ENCODE measurements around the gene CEBPG. TPM values are rescaled to one million over a fixed set of nuclear protein-coding genes. Genes with fewer than 3 reads are reported as not detected.

Gene CEBPG
- total and polyA plus RNA-seq, 8 donors, result 17.8 to 26.4 (median 19.3) TPM

DNA sequence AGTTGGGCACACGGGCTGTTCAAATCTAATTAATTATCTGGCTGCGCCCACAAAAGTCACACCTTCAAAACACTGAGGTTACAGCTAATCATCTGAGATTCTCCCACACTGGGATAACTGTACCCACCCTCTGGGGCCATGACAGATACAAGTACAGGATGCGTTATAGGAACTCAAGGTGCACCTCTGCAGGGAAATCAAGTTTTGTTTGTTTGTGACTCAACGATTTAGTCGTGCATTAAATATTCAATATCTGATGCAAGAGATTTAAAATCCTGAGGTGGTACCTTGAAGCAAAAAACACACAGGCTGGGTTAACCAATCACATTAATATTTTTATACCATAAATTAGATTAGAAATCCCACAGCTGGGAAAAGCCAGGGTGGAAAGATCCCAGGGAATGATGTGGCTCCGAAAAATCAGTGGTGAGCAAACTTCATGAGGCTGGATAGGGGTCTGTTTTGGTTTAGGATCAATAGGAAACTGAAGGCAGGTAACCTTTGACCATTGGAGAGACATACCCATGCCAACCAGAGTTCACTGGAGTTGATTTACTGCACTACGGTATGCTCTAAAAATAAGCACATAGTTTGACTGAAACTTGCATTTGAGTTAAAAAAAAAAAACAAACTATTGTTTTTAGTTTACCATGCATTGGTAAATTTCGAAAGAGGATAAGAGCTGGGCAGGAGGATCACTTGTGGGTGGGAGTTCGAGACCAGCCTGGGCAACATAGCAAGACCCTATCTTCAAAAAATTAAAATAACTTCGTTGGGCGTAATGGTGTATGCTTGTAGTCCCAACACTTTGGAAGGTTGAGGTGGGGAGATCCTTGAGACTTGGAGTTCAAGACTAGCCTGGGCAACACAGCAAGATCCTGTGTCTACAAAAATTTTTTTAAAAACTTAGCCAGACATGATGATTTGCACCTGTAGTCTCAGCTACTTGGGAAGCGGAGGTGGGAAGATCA lies 23.9 kb upstream of the CEBPG start:
- DNase-seq, result no peak
- H3K4me1 ChIP-seq, result no peaks in the 10 kb centered on the region
- intact Hi-C loops (cut with DNase I), result no loop called here
- no peak overlapping the region for H3K27ac ChIP-seq
- no peak for ATAC-seq
- H3K4me3 ChIP-seq, result no peak overlapping the region
- peaks cover 0 to 33% of the 10 kb centered on the region in 2 donors for H3K27me3 ChIP-seq
- H3K9me3 ChIP-seq, result no peaks in the 10 kb centered on the region
- TF ChIP-seq, protein P1, sequence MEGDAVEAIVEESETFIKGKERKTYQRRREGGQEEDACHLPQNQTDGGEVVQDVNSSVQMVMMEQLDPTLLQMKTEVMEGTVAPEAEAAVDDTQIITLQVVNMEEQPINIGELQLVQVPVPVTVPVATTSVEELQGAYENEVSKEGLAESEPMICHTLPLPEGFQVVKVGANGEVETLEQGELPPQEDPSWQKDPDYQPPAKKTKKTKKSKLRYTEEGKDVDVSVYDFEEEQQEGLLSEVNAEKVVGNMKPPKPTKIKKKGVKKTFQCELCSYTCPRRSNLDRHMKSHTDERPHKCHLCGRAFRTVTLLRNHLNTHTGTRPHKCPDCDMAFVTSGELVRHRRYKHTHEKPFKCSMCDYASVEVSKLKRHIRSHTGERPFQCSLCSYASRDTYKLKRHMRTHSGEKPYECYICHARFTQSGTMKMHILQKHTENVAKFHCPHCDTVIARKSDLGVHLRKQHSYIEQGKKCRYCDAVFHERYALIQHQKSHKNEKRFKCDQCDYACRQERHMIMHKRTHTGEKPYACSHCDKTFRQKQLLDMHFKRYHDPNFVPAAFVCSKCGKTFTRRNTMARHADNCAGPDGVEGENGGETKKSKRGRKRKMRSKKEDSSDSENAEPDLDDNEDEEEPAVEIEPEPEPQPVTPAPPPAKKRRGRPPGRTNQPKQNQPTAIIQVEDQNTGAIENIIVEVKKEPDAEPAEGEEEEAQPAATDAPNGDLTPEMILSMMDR (IDR thresholded peaks at IDR 0.05), result no peak
- no peaks in the 10 kb centered on the region for H3K36me3 ChIP-seq

DNA sequence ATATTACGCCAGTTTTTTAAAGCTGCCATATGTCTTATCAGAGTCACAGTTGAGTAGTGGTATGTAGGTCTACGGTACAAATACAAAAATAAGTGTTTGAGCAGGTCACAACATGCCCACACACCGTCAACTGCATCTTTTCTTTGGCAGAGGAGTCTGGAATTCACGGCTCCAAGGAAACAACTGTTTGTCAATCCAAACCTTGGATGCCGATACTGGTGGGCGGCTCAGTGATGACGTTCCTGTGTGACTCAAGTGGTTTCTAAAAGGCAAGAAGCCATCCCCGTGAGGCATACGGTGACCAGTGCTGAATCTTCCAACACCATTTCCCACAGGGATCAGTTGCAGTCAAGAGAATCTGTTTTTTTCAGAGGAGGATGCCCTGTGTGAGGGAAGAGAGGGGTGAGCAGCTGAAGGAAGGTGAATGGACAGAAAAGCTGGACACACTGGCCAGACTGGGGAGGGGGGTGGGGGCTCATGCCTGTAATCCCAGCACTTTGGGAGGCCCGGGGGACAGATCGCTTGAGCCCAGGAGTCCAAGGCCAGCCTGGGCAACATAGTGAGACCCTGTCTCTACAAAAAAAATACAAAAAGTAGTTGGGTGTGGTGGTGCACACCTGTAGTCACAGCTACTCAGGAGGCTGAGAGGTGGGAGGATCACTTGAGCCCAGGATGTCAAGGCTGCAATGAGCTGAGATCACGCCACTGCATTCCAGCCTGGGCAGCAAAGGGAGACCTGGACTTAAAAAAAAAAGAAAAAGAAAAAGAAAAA lies 22.8 kb upstream of the CEBPG start:
- Histone ChIP-seq H3K27ac (no peak overlapping the region), H3K9me3 (peaks cover 0 to 5% of the 10 kb centered on the region in 2 donors), H3K27me3 (peaks cover 0 to 24% of the 10 kb centered on the region in 2 donors), H3K36me3 (no peaks in the 10 kb centered on the region), H3K4me1 (no peaks in the 10 kb centered on the region), H3K4me3 (no peak overlapping the region)
- ATAC-seq, result no peak
- intact Hi-C loops (cut with DNase I), result no loop called here
- TF ChIP-seq, protein P1 (IDR thresholded peaks at IDR 0.05), result no peak
- no peak for DNase-seq

DNA sequence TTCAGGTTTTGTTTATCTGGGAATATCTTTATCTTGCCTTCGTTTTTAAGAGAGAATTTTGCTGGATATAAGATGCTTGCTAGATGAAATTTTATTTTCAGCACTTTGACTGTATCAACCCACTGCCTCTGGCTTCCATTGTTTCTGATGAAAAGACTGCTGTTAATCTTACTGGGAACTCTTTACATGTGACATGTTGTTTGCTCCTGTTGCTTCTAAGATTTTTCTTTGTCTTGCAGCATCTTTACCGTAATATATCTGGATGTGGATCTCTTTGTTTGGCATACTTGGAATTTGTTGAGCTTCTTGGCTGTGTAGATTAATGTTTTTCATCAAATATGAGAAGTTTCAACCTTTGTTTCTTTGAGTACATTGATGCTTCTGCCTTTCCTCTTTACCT lies 18.0 kb upstream of the CEBPG start:
- Histone ChIP-seq H3K9me3 (peaks cover 0 to 10% of the 10 kb centered on the region in 2 donors), H3K27ac (no peak overlapping the region), H3K4me1 (no peaks in the 10 kb centered on the region), H3K36me3 (no peaks in the 10 kb centered on the region), H3K27me3 (no peaks in the 10 kb centered on the region), H3K4me3 (no peak overlapping the region)
- DNase-seq, result no peak
- intact Hi-C loops (cut with DNase I), result no loop called here
- TF ChIP-seq, protein P1 (IDR thresholded peaks at IDR 0.05), result no peak
- ATAC-seq, result no peak

DNA sequence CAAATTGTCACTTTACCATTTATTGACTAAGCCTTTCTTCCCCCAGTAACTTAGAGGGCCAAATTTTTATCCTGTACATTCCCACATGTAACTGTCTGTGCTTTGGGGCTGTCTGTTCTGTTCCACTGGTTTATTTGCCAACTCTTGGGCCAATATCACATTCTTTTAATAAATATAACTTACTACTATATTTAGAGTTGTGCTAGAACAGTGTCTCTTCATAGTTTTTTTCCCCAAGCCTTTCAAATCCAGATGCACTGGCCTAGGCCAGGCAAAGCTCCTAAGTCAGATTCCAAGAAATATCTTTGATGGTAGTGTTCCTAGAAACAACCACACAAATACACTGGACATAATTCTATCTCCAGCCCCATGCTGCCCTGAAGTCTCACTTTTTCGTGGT lies 16.0 kb upstream of the CEBPG start:
- no peak overlapping the region for H3K27ac ChIP-seq
- peaks cover 0 to 10% of the 10 kb centered on the region in 2 donors for H3K9me3 ChIP-seq
- H3K4me3 ChIP-seq, result no peak overlapping the region
- intact Hi-C loops (cut with DNase I), result no loop called here
- no peaks in the 10 kb centered on the region for H3K4me1 ChIP-seq
- TF ChIP-seq, protein P1 (IDR thresholded peaks at IDR 0.05), result no peak
- DNase-seq, result no peak
- H3K36me3 ChIP-seq, result no peaks in the 10 kb centered on the region
- no peaks in the 10 kb centered on the region for H3K27me3 ChIP-seq
- no peak for ATAC-seq

DNA sequence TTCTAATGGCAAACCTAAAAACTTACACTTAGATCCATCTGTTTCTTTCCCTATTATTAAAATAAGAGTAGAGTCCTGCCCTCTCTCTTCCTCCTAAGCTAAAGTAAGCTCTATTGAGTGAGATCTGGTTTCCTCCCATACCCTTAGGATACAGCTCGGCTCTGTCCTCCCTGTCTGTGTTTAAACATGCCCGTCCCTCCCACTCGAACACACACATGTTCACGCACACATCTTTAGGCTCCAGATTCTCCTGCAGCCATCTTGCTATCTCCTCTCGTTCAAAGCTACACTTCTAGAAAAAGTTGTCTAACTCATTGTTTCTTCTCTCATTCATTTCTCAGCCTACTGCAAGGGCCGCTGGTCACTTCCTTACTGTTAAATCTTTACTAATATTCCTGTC lies 15.1 kb upstream of the CEBPG start:
- H3K4me1 ChIP-seq, result no peaks in the 10 kb centered on the region
- no peaks in the 10 kb centered on the region for H3K27me3 ChIP-seq
- H3K9me3 ChIP-seq, result peaks cover 0 to 10% of the 10 kb centered on the region in 2 donors
- TF ChIP-seq, protein P1 (IDR thresholded peaks at IDR 0.05), result no peak
- no peaks in the 10 kb centered on the region for H3K36me3 ChIP-seq
- intact Hi-C loops (cut with DNase I), result no loop called here
- DNase-seq (no peak), ATAC-seq (no peak)
- H3K27ac ChIP-seq, result no peak overlapping the region
- no peak overlapping the region for H3K4me3 ChIP-seq

All from left lung (tissue), 10 donors.